ENCODE results near the gene TEX48.

DNA sequence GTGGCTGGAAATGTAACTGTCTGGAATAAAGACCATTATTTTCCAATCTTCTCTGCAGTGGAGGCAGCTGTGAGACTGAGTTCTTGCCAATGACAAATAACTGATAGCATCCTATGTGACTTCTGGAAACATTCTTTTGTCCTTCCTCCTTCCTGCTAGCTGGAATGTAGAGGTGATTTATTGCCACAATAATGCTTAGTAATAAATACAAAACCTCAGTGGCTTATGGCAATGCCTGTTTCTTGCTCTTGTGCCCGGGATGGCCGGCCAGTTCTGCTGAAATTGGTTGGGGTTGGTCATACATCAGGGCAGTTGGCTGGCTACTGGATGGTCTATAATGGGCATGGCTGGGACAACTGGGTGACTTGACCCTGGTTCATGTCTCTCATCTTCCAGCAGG, 12.2 kb upstream of the TEX48 start:
- TF ChIP-seq, protein P1, sequence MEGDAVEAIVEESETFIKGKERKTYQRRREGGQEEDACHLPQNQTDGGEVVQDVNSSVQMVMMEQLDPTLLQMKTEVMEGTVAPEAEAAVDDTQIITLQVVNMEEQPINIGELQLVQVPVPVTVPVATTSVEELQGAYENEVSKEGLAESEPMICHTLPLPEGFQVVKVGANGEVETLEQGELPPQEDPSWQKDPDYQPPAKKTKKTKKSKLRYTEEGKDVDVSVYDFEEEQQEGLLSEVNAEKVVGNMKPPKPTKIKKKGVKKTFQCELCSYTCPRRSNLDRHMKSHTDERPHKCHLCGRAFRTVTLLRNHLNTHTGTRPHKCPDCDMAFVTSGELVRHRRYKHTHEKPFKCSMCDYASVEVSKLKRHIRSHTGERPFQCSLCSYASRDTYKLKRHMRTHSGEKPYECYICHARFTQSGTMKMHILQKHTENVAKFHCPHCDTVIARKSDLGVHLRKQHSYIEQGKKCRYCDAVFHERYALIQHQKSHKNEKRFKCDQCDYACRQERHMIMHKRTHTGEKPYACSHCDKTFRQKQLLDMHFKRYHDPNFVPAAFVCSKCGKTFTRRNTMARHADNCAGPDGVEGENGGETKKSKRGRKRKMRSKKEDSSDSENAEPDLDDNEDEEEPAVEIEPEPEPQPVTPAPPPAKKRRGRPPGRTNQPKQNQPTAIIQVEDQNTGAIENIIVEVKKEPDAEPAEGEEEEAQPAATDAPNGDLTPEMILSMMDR (IDR thresholded peaks at IDR 0.05), result no peak
- TF ChIP-seq POLR2A (IDR thresholded peaks at IDR 0.05), result no peak

Measured in right lobe of liver (tissue), 4 donors.